Measurements from ENCODE around the gene XXYLT1. TPM values are rescaled to one million over a fixed set of nuclear protein-coding genes. Genes with fewer than 3 reads are reported as not detected.

Gene XXYLT1
- total RNA-seq, 1 experiment from 2014 or later, result 10.9 TPM

- DNase-seq (ENCODE audit: low read depth, low spot score), result no peak
- H3K36me3 ChIP-seq (ENCODE audit: control insufficient read depth in 1 of 2, insufficient read depth in 2 of 2, low read length in 2 of 2), result no peaks in the 10 kb centered on the region
- peaks cover 10% of the 10 kb centered on the region; the same call in 1 of the 2 replicates for H3K79me2 ChIP-seq (ENCODE audit: insufficient read depth, low read length)
- no peaks in the 10 kb centered on the region for H4K20me1 ChIP-seq (ENCODE audit: insufficient read depth)
- no peak overlapping the region for H3K4me3 ChIP-seq (replicated peaks in 1 of 2; ENCODE audit: low read depth in 1 of 2, low read length in 2 of 2)
- ChIA-PET RAD21 (ENCODE audit: low non-redundant PET in 1 of 2, low total read pairs in 2 of 2, uncharacterized antibody in 2 of 2, unreplicated experiment in 2 of 2) (no interaction called here), POLR2A (no interaction called here), CTCF (interaction anchor here (2.0 kb wide), 1 partner anchor 574 kb away, joined by 8 read pairs; no protein-coding TSS in a partner anchor)
- intact Hi-C loops (cut with micrococcal nuclease), result no loop called here
- TF ChIP-seq ZFX (IDR thresholded peaks at IDR 0.05) (no peak), CEBPB (IDR thresholded peaks at IDR 0.05; ENCODE audit: low read depth) (no peak)
- peaks cover 19 to 28% of the 10 kb centered on the region in 2 experiments for H3K4me1 ChIP-seq (ENCODE audit: control insufficient read depth in 1 of 2, insufficient read depth in 2 of 2, low read length in 2 of 2)
- H3K4me2 ChIP-seq (ENCODE audit: low read length), result no peak overlapping the region
- H3K9ac ChIP-seq (ENCODE audit: low read length), result no peak overlapping the region
- H3K27me3 ChIP-seq (ENCODE audit: insufficient read depth, low read length), result no peaks in the 10 kb centered on the region
- H3K9me3 ChIP-seq (ENCODE audit: control insufficient read depth in 1 of 2, insufficient read depth in 1 of 2, low read depth in 1 of 2, low read length in 2 of 2), result no peaks in the 10 kb centered on the region
- no TSS peak for BruUV-seq (replicated peaks)
- no peaks in the 10 kb centered on the region for H3K9me2 ChIP-seq (ENCODE audit: insufficient read depth)
- no peak for ATAC-seq
- no peak overlapping the region for H3K27ac ChIP-seq (ENCODE audit: low read depth, low read length)
- no peak overlapping the region for H2AFZ ChIP-seq (ENCODE audit: low read depth, low read length, poor library complexity, severe bottlenecking)
Measured at GRCh38 chr3:195256639-195257453, 14.1 kb downstream of the XXYLT1 start.

- no peaks in the 10 kb centered on the region for H4K20me1 ChIP-seq (ENCODE audit: insufficient read depth)
- no peaks in the 10 kb centered on the region for H3K9me3 ChIP-seq (ENCODE audit: control insufficient read depth in 1 of 2, insufficient read depth in 1 of 2, low read depth in 1 of 2, low read length in 2 of 2)
- ChIA-PET POLR2A (interaction anchor here (0.6 kb wide), 1 partner anchor 12 kb away, joined by 3 read pairs; no protein-coding TSS in a partner anchor), RAD21 (ENCODE audit: low non-redundant PET in 1 of 2, low total read pairs in 2 of 2, uncharacterized antibody in 2 of 2, unreplicated experiment in 2 of 2) (no interaction called here), CTCF (interaction anchor here (1.0 to 2.0 kb wide), 2 partner anchors 15 to 573 kb away, joined by 3 to 8 read pairs; partner anchors contain the start of gene XXYLT1)
- no peaks in the 10 kb centered on the region for H3K27me3 ChIP-seq (ENCODE audit: insufficient read depth, low read length)
- H3K9me2 ChIP-seq (ENCODE audit: insufficient read depth), result no peaks in the 10 kb centered on the region
- H3K4me3 ChIP-seq (replicated peaks in 1 of 2; ENCODE audit: low read depth in 1 of 2, low read length in 2 of 2), result no peak overlapping the region
- no peak overlapping the region for H2AFZ ChIP-seq (ENCODE audit: low read depth, low read length, poor library complexity, severe bottlenecking)
- H3K27ac ChIP-seq (ENCODE audit: low read depth, low read length), result no peak overlapping the region
- peaks cover 19 to 25% of the 10 kb centered on the region in 2 experiments for H3K4me1 ChIP-seq (ENCODE audit: control insufficient read depth in 1 of 2, insufficient read depth in 2 of 2, low read length in 2 of 2)
- H3K4me2 ChIP-seq (ENCODE audit: low read length), result no peak overlapping the region
- no peak for TF ChIP-seq SRF (IDR thresholded peaks at IDR 0.05; ENCODE audit: low read depth)
- TF ChIP-seq, protein P1, sequence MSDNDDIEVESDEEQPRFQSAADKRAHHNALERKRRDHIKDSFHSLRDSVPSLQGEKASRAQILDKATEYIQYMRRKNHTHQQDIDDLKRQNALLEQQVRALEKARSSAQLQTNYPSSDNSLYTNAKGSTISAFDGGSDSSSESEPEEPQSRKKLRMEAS (IDR thresholded peaks at IDR 0.05), result no peak
- TF ChIP-seq CBX3 (IDR thresholded peaks at IDR 0.05; ENCODE audit: low read depth), result no peak
- no peak for TF ChIP-seq ZFX (IDR thresholded peaks at IDR 0.05)
- no peak for TF ChIP-seq EZH2 (IDR thresholded peaks at IDR 0.05)
- no peak for TF ChIP-seq TCF7L2 (IDR thresholded peaks at IDR 0.05; ENCODE audit: borderline replicate concordance, extremely low read depth, insufficient read depth, insufficient read length)
- TF ChIP-seq SP1 (IDR thresholded peaks at IDR 0.05; ENCODE audit: low read depth), result no peak
- no peak for TF ChIP-seq CEBPB (IDR thresholded peaks at IDR 0.05; ENCODE audit: low read depth)
- no peak for TF ChIP-seq JUND (IDR thresholded peaks at IDR 0.05)
- TF ChIP-seq SIN3A (IDR thresholded peaks at IDR 0.05; ENCODE audit: low read depth), result no peak
- no peak for TF ChIP-seq RAD21 (IDR thresholded peaks at IDR 0.05; ENCODE audit: low read depth)
- H3K9ac ChIP-seq (ENCODE audit: low read length), result no peak overlapping the region
- ATAC-seq (no peak), DNase-seq (ENCODE audit: low read depth, low spot score) (no peak)
- peaks cover 10% of the 10 kb centered on the region; the same call in 1 of the 2 replicates for H3K79me2 ChIP-seq (ENCODE audit: insufficient read depth, low read length)
- no peaks in the 10 kb centered on the region for H3K36me3 ChIP-seq (ENCODE audit: control insufficient read depth in 1 of 2, insufficient read depth in 2 of 2, low read length in 2 of 2)
- BruUV-seq (replicated peaks), result no TSS peak
- intact Hi-C loops (cut with micrococcal nuclease), result no loop called here
Measured at GRCh38 chr3:195255571-195256501, 15.1 kb downstream of the XXYLT1 start.

All from HCT116 (cell line).